T follicular helper cell (primary cell): ENCODE results near the gene C4orf50.

Source experiments
- DNase-seq: peaks from one replicate; pipeline ENCODE4 v3.0.0-alpha.2; 2020; ENCODE audit warnings: low read depth

The C4orf50 gene

GRCh38 chr4:5919571-5919970 lies 98.7 kb downstream of the C4orf50 start:
- DNase-seq, result no peak

GRCh38 chr4:5919044-5919443 lies 99.2 kb downstream of the C4orf50 start:
- DNase-seq, result no peak

GRCh38 chr4:5918331-5918985 lies 99.8 kb downstream of the C4orf50 start:
- no peak for DNase-seq

GRCh38 chr4:5917672-5918071 lies 100.6 kb downstream of the C4orf50 start:
- no peak for DNase-seq

DNA sequence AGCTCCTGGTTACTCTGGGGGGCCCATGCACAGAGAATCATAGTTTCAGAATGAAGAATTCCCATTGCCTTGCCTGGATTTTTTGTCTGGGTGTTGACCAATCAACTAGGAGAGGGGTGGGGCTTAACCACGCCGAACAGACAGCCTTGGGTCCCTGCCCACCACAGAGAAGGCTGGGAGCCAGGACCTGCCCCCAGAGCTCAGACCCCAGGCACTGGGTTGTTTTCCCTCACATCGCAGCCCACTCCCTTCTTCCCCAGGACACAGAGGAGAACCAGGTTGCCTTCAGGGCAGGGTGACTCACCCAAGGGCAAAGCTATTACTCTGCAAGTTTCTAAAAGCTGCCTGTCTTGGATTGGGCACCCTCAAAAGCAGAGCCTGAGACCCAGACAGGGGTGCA lies 102.0 kb downstream of the C4orf50 start:
- no peak for DNase-seq

DNA sequence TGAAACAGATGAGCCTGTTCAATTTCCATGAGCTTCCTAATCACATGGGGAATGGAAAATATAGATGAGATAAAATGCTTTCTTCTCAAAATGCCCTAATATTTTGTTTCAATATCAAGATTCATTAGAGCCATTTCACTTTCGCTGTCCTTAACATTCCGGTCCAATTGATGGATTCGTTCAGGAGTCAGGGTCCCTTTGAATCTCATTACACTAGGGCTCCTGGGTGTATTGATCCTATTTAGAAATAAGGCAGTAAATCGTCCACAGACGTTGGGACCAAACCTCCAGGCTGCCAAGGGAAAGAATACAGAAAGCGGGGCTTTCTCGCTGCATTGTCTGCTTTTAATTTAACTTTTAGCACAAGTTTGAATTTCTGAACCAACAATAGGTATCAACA lies 104.8 kb downstream of the C4orf50 start:
- DNase-seq, result no peak

GRCh38 chr4:5912614-5913019 lies 105.6 kb downstream of the C4orf50 start:
- no peak for DNase-seq

- no peak for DNase-seq
Measured at GRCh38 chr4:5908876-5909427, 109.3 kb downstream of the C4orf50 start.

- DNase-seq, result no peak
Measured at GRCh38 chr4:5906191-5906590, 112.0 kb downstream of the C4orf50 start.

DNA sequence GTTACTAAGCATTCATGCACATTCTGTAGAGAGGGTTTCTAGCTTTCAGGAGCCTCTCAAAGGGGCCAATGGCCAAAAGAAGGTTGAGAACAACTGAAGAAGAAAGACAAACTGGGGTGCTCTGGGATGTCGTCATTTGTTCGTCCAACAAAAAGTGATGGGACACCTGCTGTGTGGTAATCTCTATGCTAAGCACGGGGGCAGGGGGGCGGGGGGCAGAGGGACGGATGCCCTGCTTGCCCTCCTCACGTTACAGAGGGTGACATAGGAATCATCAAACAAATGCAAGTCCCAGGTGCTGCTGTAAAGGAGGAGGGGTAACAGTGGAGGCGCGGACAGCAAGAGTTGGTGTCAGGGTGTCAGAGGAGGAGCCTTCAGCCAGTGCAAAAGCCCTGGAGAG lies 112.5 kb downstream of the C4orf50 start:
- DNase-seq, result no peak

DNA sequence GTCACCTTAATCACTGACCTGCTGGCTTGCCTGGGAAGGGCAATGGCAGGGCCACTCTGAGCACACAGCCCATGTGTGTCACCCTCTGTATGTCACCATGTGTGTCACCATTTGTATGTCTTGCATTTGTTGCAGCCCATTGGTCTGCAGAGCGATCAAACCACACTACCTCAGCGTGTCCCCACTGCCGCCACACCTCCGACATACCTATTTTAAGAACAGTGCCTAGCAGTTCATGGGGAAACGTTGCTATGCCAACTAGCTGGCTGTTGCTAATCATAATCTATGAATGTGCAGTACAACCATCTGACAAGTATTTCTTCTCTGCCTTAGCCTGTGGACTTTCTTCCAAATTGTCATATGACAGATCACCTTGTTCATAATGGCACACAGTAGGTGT lies 117.4 kb downstream of the C4orf50 start:
- no peak for DNase-seq

- no peak for DNase-seq
Measured at GRCh38 chr4:5899881-5900280, 118.3 kb downstream of the C4orf50 start.

GRCh38 chr4:5899396-5899795 lies 118.8 kb downstream of the C4orf50 start:
- no peak for DNase-seq

DNA sequence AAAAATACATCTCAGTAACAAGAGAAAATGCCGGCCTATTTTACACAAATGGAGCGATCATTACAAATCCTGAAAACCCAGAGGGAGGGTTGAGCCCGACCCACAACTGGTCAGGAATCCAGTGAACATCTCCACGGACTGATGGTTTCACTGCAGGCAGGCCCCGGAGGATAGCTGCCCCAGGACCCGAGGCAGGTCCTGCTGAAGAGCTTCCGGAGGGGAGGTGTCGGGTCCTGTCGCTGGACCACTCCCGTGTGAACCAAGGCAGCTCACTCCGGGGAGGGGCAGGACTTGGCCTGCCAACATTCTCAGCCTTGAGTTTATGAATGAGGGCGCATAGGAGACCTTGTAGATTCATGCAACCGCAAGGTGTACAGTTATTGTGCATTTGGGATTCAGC lies 120.6 kb downstream of the C4orf50 start:
- DNase-seq, result no peak

DNA sequence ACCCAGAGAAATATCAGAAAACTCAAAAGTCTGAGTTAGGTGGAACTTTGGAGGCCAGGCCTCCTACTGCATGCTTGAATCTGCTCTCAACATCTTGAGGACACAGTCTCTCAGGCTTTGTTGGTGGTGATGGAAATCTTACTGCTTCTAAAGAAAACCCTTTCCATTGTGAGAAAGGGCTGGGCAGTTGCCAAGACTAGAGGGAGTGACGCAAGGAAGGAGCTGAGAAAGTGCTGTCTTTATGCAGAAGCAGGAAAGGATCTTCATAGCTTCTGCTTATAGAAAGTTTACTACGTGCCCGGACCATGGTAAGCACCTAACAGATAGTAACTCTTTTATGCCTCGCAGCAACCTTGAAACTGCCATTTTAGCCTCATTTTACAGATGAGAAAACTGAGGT lies 122.9 kb downstream of the C4orf50 start:
- no peak for DNase-seq

- no peak for DNase-seq
Measured at GRCh38 chr4:5894266-5894665, 124.0 kb downstream of the C4orf50 start.

DNA sequence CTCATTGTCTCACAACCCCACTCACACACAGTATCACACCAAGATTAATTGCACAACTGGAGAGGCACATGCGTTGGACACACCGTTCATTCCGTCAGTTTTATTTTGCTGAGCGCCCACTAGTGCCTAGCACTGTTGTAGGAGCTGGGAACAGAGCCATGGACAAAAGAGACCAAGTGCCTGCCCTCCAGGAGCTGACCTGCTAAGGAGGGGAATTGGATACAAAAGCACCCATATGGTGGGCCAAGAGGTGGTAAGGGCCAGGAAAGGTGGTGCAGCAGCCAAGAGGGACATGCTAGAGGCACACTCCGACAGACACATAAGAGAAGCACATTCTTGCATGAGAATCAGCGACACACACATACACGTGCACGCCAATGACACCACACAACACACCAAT lies 124.6 kb downstream of the C4orf50 start:
- DNase-seq, result no peak

DNA sequence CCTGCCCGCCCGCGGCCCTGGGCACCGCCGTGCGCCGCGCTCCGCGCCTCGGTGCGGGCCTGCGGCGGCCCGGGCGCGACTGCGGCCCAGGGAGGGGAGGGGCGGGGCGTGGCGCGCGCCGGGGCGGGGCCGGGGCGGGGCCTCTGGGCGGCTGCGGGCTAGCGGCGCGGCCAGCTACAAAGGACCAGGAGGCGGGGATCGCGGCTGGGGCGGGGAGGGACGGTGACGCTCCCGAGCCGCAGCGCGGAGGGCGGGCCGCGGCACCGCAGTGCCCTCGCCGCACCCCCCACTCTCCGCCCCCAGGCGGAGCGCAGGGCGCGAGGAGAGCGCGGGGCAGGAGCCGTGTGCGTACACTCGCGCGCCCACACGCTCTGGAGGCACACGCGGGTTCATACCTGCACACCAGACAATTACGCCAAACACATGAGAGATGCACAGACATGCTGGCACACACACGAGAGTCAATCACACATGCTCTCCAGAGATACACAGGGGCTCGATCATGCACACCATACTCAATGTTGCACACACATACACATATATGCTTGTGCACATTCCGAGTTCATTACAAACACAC lies 125.1 kb downstream of the C4orf50 start, which contains the start of gene CRMP1:
CRMP1 (minus strand) TSS at position 83 of the 577 bp plus-strand sequence. CDS start 117 bp downstream, outside the sequence.
- no peak for DNase-seq

DNA sequence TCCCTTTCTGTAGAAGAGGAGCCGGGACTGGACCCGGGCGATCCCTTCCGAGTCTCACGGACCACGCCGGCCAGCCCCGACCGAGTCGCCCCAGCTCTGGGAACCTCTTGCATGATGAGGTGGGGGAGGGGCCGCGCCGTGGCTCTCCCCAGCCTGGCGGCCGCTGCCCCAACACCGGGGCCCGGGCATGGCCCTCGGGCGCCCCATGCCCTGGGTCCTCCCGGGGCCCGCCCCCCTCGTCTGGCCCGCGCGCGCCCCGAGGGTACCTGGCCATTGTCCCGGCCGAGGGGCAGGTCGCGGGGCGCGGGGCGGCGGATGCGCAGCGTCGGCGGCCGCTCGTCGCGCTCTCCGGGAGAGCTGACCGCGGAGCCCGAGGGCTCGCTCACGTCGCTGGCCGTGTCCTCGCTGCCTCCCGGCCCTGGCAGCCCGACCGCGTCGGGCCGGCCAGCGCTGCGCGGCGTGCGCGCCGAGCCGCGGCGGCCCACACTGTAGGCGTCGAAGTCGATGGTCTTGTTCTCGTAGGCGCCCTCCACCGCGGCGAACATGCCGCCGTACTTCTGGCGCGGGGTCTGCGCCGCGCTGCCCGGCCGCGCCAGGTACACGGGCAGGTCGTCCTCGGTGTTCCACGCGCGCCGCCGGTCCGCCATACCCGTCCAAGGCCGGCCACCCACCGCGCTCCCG lies 125.8 kb downstream of the C4orf50 start:
- DNase-seq, result no peak

GRCh38 chr4:5891563-5892322 lies 126.5 kb downstream of the C4orf50 start:
- no peak for DNase-seq

DNA sequence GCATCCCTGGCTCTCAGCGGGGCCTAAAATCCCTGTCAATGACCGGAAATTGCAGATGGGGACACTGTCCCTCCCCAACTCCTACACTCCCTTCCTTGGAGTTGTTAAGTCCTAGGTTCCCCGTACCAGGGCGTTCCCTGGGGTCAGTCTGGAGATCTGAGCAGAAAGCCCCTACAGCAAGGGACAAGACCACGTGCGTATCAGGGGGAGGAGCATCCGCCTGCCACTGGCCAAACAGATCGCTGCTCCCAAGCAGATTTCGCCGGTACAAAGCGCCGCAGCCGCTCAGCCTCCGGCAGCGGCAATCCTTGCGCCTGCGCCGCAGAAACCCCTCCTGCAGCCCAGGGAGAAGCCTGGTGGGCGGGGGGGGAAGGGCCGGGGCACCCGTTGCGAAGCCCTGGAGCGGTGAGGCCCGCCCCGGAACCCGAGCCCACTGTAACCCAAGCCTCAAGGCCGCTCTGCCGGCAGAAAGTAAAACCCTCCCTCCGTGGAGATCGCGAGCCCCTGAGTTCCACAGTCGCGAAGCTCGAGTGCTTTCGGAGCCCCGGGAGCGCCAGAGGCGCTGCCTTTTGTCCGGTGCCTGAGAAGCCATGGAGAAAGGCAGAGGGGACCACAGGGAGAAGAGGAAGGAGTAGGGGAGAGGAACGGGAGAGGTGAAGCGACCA lies 128.0 kb downstream of the C4orf50 start:
- DNase-seq, result no peak
